Kidney (tissue), 14 donors: ENCODE results near the gene MYO15A. TPM values are rescaled to one million over a fixed set of nuclear protein-coding genes. Genes with fewer than 3 reads are reported as not detected.

Source experiments
- DNase-seq, 5 donors: peaks; one replicate each; pipeline ENCODE4 v3.0.0-alpha.2; 2013 to 2020
- FAIRE-seq: peaks from 2 replicates; lab custom pipeline; 2012; peaks lifted over from hg19 to GRCh38; lab: Jason Lieb, UNC
- H3K27ac ChIP-seq, 2 donors: one replicate each; pipeline ENCODE4 v1.7.0; 2013; ENCODE audit warnings: low read depth in 2 of 2, low read length in 2 of 2, inconsistent platforms in 1 of 2
- H3K27me3 ChIP-seq: one replicate; pipeline ENCODE4 v1.7.1; 2013; ENCODE audit warnings: low read length, inconsistent platforms; ENCODE audit not compliant: control insufficient read depth, insufficient read depth
- H3K36me3 ChIP-seq, 3 donors: one replicate each; pipeline versions ENCODE4 v1.7.0 to v1.7.1; 2013; ENCODE audit warnings: low read length in 3 of 3, control low read depth in 1 of 3, inconsistent platforms in 1 of 3; ENCODE audit not compliant: insufficient read depth in 3 of 3, control insufficient read depth in 2 of 3
- H3K4me1 ChIP-seq, 3 donors: one replicate each; pipeline versions ENCODE4 v1.7.0 to v1.7.1; 2013; ENCODE audit warnings: low read length in 3 of 3, inconsistent platforms in 1 of 3, low read depth in 1 of 3; ENCODE audit not compliant: control insufficient read depth in 2 of 3, insufficient read depth in 2 of 3
- H3K4me3 ChIP-seq, 3 donors: one replicate each; pipeline versions ENCODE4 v1.7.0 to v1.8.1; 2013; ENCODE audit warnings: low read length in 3 of 3, control low read depth in 1 of 3, inconsistent platforms in 1 of 3
- H3K9ac ChIP-seq, 3 donors: one replicate each; pipeline versions ENCODE4 v1.7.0 to v1.7.1; 2013; ENCODE audit warnings: low read length in 3 of 3, control low read depth in 1 of 3, inconsistent platforms in 1 of 3
- H3K9me3 ChIP-seq, 3 donors: one replicate each; pipeline versions ENCODE4 v1.7.0 to v1.7.1; 2013; ENCODE audit warnings: low read length in 3 of 3, control low read depth in 1 of 3, inconsistent platforms in 1 of 3; ENCODE audit not compliant: control insufficient read depth in 2 of 3, insufficient read depth in 1 of 3
- CTCF ChIP-seq: IDR thresholded peaks from 3 replicates; pipeline ENCODE4 v1.5.1; 2012; ENCODE audit warnings: mild to moderate bottlenecking, moderate library complexity, borderline replicate concordance; ENCODE audit not compliant: insufficient read depth; ENCODE audit errors: extremely low read depth
- intact Hi-C: fragments of 100-400 bp; cut with DNase I; formaldehyde crosslinking; loops from one replicate; pipeline ENCODE4 v1.11.1; 2022
- polyA plus RNA-seq: library from polyadenylated mRNA; stranded (reverse); fragments of 350-450 nt; fragmentation: Illumina TruSeq; extraction: RNeasy Lipid Tissue Mini Kit (QIAGEN cat#74804); gene quantifications from one replicate; pipeline ENCODE4 v1.2.3, GENCODE V29; 2014; ENCODE audit warnings: low read depth, low replicate concordance; ENCODE audit not compliant: insufficient read depth
- total RNA-seq: library from RNA; stranded (reverse); fragmentation: NEBNext Ultra II Directional; extraction: Animal tissue kit (Norgen Biotek cat#: 25700); gene quantifications from one replicate; pipeline ENCODE4 v1.2.1, GENCODE V29; 2021
- donor health status: control.
- donor health status: control.
- donor health status: control.
- donor health status: control.
- donor health status: control.
- donor health status: DM: yes; HTN: yes; CAD: no.
- donor health status: Normal renal cell carcinoma (clear cell type).

MYO15A gene
- total and polyA plus RNA-seq, 2 donors from 2014 or later: 0.80 to 1.3 TPM

GRCh38 chr17:18225121-18225641 lies 116.6 kb downstream of the MYO15A start, which contains the start of gene LLGL1:
TSS of gene LLGL1 (plus strand) at chr17:18225635. CDS start at chr17:18225683, 48 bp downstream.
- H3K4me3 ChIP-seq: peak within 1 kb of the TSS; percentile 76 to 88 (median 77)
- no peaks in the 10 kb centered on the region for H3K27me3 ChIP-seq
- intact Hi-C loops: no loop called here
- no peak for FAIRE-seq
- H3K27ac ChIP-seq: no peak within 1 kb of the TSS
- peak within 1 kb of the TSS; percentile 68 to 83 (median 81) for H3K9ac ChIP-seq
- no peaks in the 10 kb centered on the region for H3K36me3 ChIP-seq
- peak; percentile 96 to 99 (median 97) for DNase-seq
- peaks cover 0 to 6% (median 6%) of the 10 kb centered on the region in 3 donors for H3K4me1 ChIP-seq
- H3K9me3 ChIP-seq: no peaks in the 10 kb centered on the region
- no peak for TF ChIP-seq CTCF

GRCh38 chr17:18225642-18226283 lies 117.2 kb downstream of the MYO15A start:
- peaks cover 0 to 6% (median 6%) of the 10 kb centered on the region in 3 donors for H3K4me1 ChIP-seq
- H3K36me3 ChIP-seq: no peaks in the 10 kb centered on the region
- no peak for TF ChIP-seq CTCF
- no peaks in the 10 kb centered on the region for H3K27me3 ChIP-seq
- peak in 4 of 5 donors; percentile 31 to 89 (median 55) for DNase-seq
- no peaks in the 10 kb centered on the region for H3K9me3 ChIP-seq
- H3K27ac ChIP-seq: no peak overlapping the region
- FAIRE-seq: no peak
- intact Hi-C loops: no loop called here
- peak overlapping the region; percentile 76 to 88 (median 77) for H3K4me3 ChIP-seq
- peak overlapping the region; percentile 68 to 83 (median 81) for H3K9ac ChIP-seq

GRCh38 chr17:18226284-18226945 lies 117.9 kb downstream of the MYO15A start:
- peak in 2 of 5 donors; percentile 12 to 24 for DNase-seq
- H3K36me3 ChIP-seq: no peaks in the 10 kb centered on the region

More at GRCh38 chr17:18226284-18226945, 117.9 kb downstream of the MYO15A start:
- no peaks in the 10 kb centered on the region for H3K9me3 ChIP-seq
- peaks cover 0 to 6% (median 6%) of the 10 kb centered on the region in 3 donors for H3K4me1 ChIP-seq
- intact Hi-C loops: no loop called here
- peak overlapping the region; percentile 76 to 88 (median 77) for H3K4me3 ChIP-seq
- no peak for FAIRE-seq
- no peak for TF ChIP-seq CTCF
- no peak overlapping the region for H3K27ac ChIP-seq
- H3K9ac ChIP-seq: peak overlapping the region in 2 of 3 donors; percentile 81 to 83
- no peaks in the 10 kb centered on the region for H3K27me3 ChIP-seq
